Gastrocnemius medialis (tissue), 4 donors: ENCODE measurements around the gene ARHGEF11. TPM values are rescaled to one million over a fixed set of nuclear protein-coding genes. Genes with fewer than 3 reads are reported as not detected.

Experiments
- ATAC-seq, 2 donors: fragments of 150-250 bp; one replicate each; pipeline ENCODE4 v1.9.1; 2016
- DNase-seq, 2 donors: peaks; one replicate each; pipeline ENCODE4 v3.0.0-alpha.2; 2019
- H3K27ac ChIP-seq, 4 donors: fragments of 200-600 bp; sonication (generic); 1 replicate in 1 of 4; 2 replicates in 3 of 4; pipeline ENCODE4 v1.5.1; 2016 to 2018; ENCODE audit warnings: mild to moderate bottlenecking in 2 of 4, moderate library complexity in 1 of 4
- H3K27me3 ChIP-seq, 3 donors: fragments of 200-600 bp; sonication (generic) in 2 of 3; 1 replicate in 1 of 3; 2 replicates in 2 of 3; pipeline versions ENCODE4 v1.5.1 to v1.6.0; 2016 to 2019; ENCODE audit warnings: mild to moderate bottlenecking in 1 of 3, moderate library complexity in 1 of 3
- H3K36me3 ChIP-seq, 2 donors: fragments of 200-600 bp; sonication (generic) in 1 of 2; one replicate each; pipeline ENCODE4 v1.5.1; 2017 to 2018
- H3K4me1 ChIP-seq, 2 donors: fragments of 200-600 bp; sonication (generic) in 1 of 2; one replicate each; pipeline ENCODE4 v1.5.1; 2016 to 2017; ENCODE audit warnings: mild to moderate bottlenecking in 2 of 2
- H3K4me3 ChIP-seq, 4 donors: fragments of 200-600 bp; sonication (generic) in 3 of 4; 1 replicate in 1 of 4; 2 replicates in 3 of 4; pipeline ENCODE4 v1.5.1; 2016 to 2019; ENCODE audit warnings: mild to moderate bottlenecking in 2 of 4
- H3K9me3 ChIP-seq, 3 donors: fragments of 200-600 bp; sonication (generic) in 2 of 3; 1 replicate in 1 of 3; 2 replicates in 2 of 3; pipeline ENCODE4 v1.5.1; 2016 to 2019
- CTCF ChIP-seq, 5 experiments: fragments of 450-650 bp in 3 of 5; fragments of 200-600 bp in 2 of 5; sonication (generic) in 2 of 5; IDR thresholded peaks in 4 of 5; conservative IDR thresholded peaks in 1 of 5; 1 replicate in 4 of 5; 2 replicates in 1 of 5; pipeline ENCODE4 v1.5.1; 2016 to 2019; ENCODE audit warnings: antibody characterized with exemption in 5 of 5, mild to moderate bottlenecking in 3 of 5, moderate library complexity in 3 of 5
- POLR2A ChIP-seq, 2 donors: fragments of 450-650 bp; IDR thresholded peaks; one replicate each; pipeline ENCODE4 v1.6.1; 2017; ENCODE audit warnings: antibody characterized with exemption in 2 of 2, mild to moderate bottlenecking in 2 of 2, moderate library complexity in 2 of 2
- in situ Hi-C, 4 donors: fragments of 200-750 bp; cut with MboI; loops; one replicate each; pipeline versions ENCODE4 v1.15.0 to v1.8.0; 2017; ENCODE audit warnings: low sequenced_read_pairs in 4 of 4
- intact Hi-C: fragments of 100-400 bp; cut with DNase I; formaldehyde crosslinking; loops from one replicate; pipeline ENCODE4 v1.15.1; 2023; ENCODE audit warnings: low total_unique reads
- total RNA-seq, 4 donors: library from RNA; depleted of rRNA; stranded (reverse); fragments of >200 nt; gene quantifications; one replicate each; pipeline versions ENCODE4 v1.1.0 to v1.2.3, GENCODE V29; 2016

The ARHGEF11 gene
- total RNA-seq, 4 donors from 2014 or later, result 19.5 to 33.4 (median 27.7) TPM

- no peak overlapping the region for H3K27ac ChIP-seq
- in situ Hi-C loops (no loop called here), intact Hi-C loops (no loop called here)
- TF ChIP-seq CTCF (IDR thresholded peaks at IDR 0.05 in 4 of 5, conservative IDR thresholded peaks at IDR 0.05 in 1 of 5), result no peak
- no peak for TF ChIP-seq POLR2A (IDR thresholded peaks at IDR 0.05)
- no peaks in the 10 kb centered on the region for H3K4me1 ChIP-seq
- H3K4me3 ChIP-seq, result no peak overlapping the region
- no peak for ATAC-seq
- no peak for DNase-seq
- peaks cover 0 to 76% of the 10 kb centered on the region in 2 donors for H3K36me3 ChIP-seq
- H3K27me3 ChIP-seq, result no peaks in the 10 kb centered on the region
- H3K9me3 ChIP-seq, result no peaks in the 10 kb centered on the region
Observed at GRCh38 chr1:156938813-156939212, 106.7 kb downstream of the ARHGEF11 start.

GRCh38 chr1:156937883-156938282 is 107.7 kb downstream of the ARHGEF11 start:
- Histone ChIP-seq H3K27ac (no peak overlapping the region), H3K9me3 (no peaks in the 10 kb centered on the region), H3K27me3 (no peaks in the 10 kb centered on the region), H3K36me3 (peaks cover 0 to 68% of the 10 kb centered on the region in 2 donors), H3K4me3 (no peak overlapping the region), H3K4me1 (no peaks in the 10 kb centered on the region)
- TF ChIP-seq POLR2A (IDR thresholded peaks at IDR 0.05) (no peak), CTCF (IDR thresholded peaks at IDR 0.05 in 4 of 5, conservative IDR thresholded peaks at IDR 0.05 in 1 of 5) (no peak)
- DNase-seq (no peak), ATAC-seq (no peak)
- intact Hi-C loops (no loop called here), in situ Hi-C loops (no loop called here)

- in situ Hi-C loops (no loop called here), intact Hi-C loops (no loop called here)
Observed at GRCh38 chr1:156936721-156937220, 108.8 kb downstream of the ARHGEF11 start.

GRCh38 chr1:156936191-156936590 is 109.4 kb downstream of the ARHGEF11 start:
- no peak overlapping the region for H3K4me3 ChIP-seq
- intact Hi-C loops, result no loop called here
- DNase-seq (no peak), ATAC-seq (no peak)
- in situ Hi-C loops, result no loop called here
- H3K4me1 ChIP-seq, result no peaks in the 10 kb centered on the region
- no peaks in the 10 kb centered on the region for H3K9me3 ChIP-seq
- no peak overlapping the region for H3K27ac ChIP-seq
- H3K36me3 ChIP-seq, result peaks cover 0 to 51% of the 10 kb centered on the region in 2 donors
- no peaks in the 10 kb centered on the region for H3K27me3 ChIP-seq
- TF ChIP-seq POLR2A (IDR thresholded peaks at IDR 0.05), result no peak
- TF ChIP-seq CTCF (IDR thresholded peaks at IDR 0.05 in 4 of 5, conservative IDR thresholded peaks at IDR 0.05 in 1 of 5), result no peak

More at GRCh38 chr1:156936721-156937220, 108.8 kb downstream of the ARHGEF11 start:
- DNase-seq, result no peak
- ATAC-seq, result no peak
- Histone ChIP-seq H3K4me1 (no peaks in the 10 kb centered on the region), H3K27ac (no peak overlapping the region), H3K4me3 (no peak overlapping the region), H3K36me3 (peaks cover 0 to 57% of the 10 kb centered on the region in 2 donors), H3K27me3 (no peaks in the 10 kb centered on the region), H3K9me3 (no peaks in the 10 kb centered on the region)
- no peak for TF ChIP-seq POLR2A (IDR thresholded peaks at IDR 0.05)
- TF ChIP-seq CTCF (IDR thresholded peaks at IDR 0.05 in 4 of 5, conservative IDR thresholded peaks at IDR 0.05 in 1 of 5), result no peak
